Cardiac septum (tissue), 1 donor: Measurements from ENCODE around the gene STAM. TPM values are rescaled to one million over a fixed set of nuclear protein-coding genes. Genes with fewer than 3 reads are reported as not detected.
"Not testable (repeated sequence)": the region's sequence is repeated elsewhere in the genome, so short reads cannot be mapped to it uniquely, and the experiment has no call there.

ENCODE experiments used
- DNase-seq: peaks from one replicate; pipeline ENCODE4 v3.0.0-alpha.2; 2020; ENCODE audit warnings: low spot score
- intact Hi-C: fragments of 100-400 bp; cut with DNase I; formaldehyde crosslinking; loops from one replicate; pipeline ENCODE4 v1.14.0; 2022
- total RNA-seq: library from RNA; stranded (reverse); fragmentation: NEBNext Ultra II Directional; extraction: Animal tissue kit (Norgen Biotek cat#: 25700); gene quantifications from one replicate; pipeline ENCODE4 v1.2.1, GENCODE V29; 2021
- donor health status: DM: no; HTN: no; CAD: no.

STAM gene
- total RNA-seq, 1 donor from 2014 or later, result 40.8 TPM

GRCh38 chr10:17712717-17713471 lies 68.9 kb downstream of the STAM start:
- no peak for DNase-seq
- intact Hi-C loops, result no loop called here

- intact Hi-C loops, result no loop called here
- no peak for DNase-seq
Observed at GRCh38 chr10:17713758-17714157, 69.8 kb downstream of the STAM start.

- intact Hi-C loops, result no loop called here
- no peak for DNase-seq
Observed at GRCh38 chr10:17716161-17716560, 72.2 kb downstream of the STAM start.

- intact Hi-C loops, DNase-seq: not testable (repeated sequence)
Observed at GRCh38 chr10:17722317-17723014, 78.5 kb downstream of the STAM start.

GRCh38 chr10:17725703-17726102 lies 81.8 kb downstream of the STAM start:
- DNase-seq, result no peak
- intact Hi-C loops, result no loop called here

GRCh38 chr10:17729630-17730029 lies 85.7 kb downstream of the STAM start:
- no peak for DNase-seq
- intact Hi-C loops, result loop anchor here (10.0 kb wide), 2 partner anchors 85 to 485 kb away; partner anchors contain the start of gene STAM

GRCh38 chr10:17730667-17731066 lies 86.7 kb downstream of the STAM start:
- intact Hi-C loops, result loop anchor here (10.0 kb wide), 2 partner anchors 86 to 484 kb away; partner anchors contain the start of gene STAM
- DNase-seq, result no peak

GRCh38 chr10:17731331-17732020 lies 87.5 kb downstream of the STAM start:
- DNase-seq, result no peak
- intact Hi-C loops, result loop anchor here (10.0 kb wide), 2 partner anchors 87 to 483 kb away; partner anchors contain the start of gene STAM

- intact Hi-C loops, result loop anchor here (10.0 kb wide), 2 partner anchors 89 to 481 kb away; partner anchors contain the start of gene STAM
- no peak for DNase-seq
Observed at GRCh38 chr10:17733620-17734019, 89.7 kb downstream of the STAM start.

GRCh38 chr10:17734432-17735080 lies 90.6 kb downstream of the STAM start:
- intact Hi-C loops, result loop anchor here (10.0 kb wide), 2 partner anchors 90 to 480 kb away; partner anchors contain the start of gene STAM

GRCh38 chr10:17735166-17735941 lies 91.4 kb downstream of the STAM start:
- intact Hi-C loops, result loop anchor here (10.0 kb wide), 2 partner anchors 91 to 479 kb away; partner anchors contain the start of gene STAM
- DNase-seq, result no peak

More at GRCh38 chr10:17734432-17735080, 90.6 kb downstream of the STAM start:
- no peak for DNase-seq

- intact Hi-C loops, result loop anchor here (2.0 to 10.0 kb wide), 3 partner anchors 91 to 479 kb away; partner anchors contain the start of genes HACD1 and STAM
- no peak for DNase-seq
Observed at GRCh38 chr10:17736223-17736622, 92.3 kb downstream of the STAM start.

- intact Hi-C loops, result loop anchor here (2.0 to 10.0 kb wide), 3 partner anchors 92 to 478 kb away; partner anchors contain the start of genes HACD1 and STAM
- DNase-seq, result no peak
Observed at GRCh38 chr10:17737027-17737965, 93.3 kb downstream of the STAM start.

GRCh38 chr10:17740668-17741067 lies 96.7 kb downstream of the STAM start:
- intact Hi-C loops, result no loop called here
- no peak for DNase-seq

- intact Hi-C loops, result loop anchor here (2.0 kb wide), 1 partner anchor 136 kb away; no protein-coding TSS in a partner anchor
Observed at GRCh38 chr10:17742918-17743317, 99.0 kb downstream of the STAM start.

GRCh38 chr10:17743437-17743836 lies 99.5 kb downstream of the STAM start:
- intact Hi-C loops, result loop anchor here (2.0 kb wide), 1 partner anchor 137 kb away; no protein-coding TSS in a partner anchor
- no peak for DNase-seq

More at GRCh38 chr10:17742918-17743317, 99.0 kb downstream of the STAM start:
- DNase-seq, result no peak

- no peak for DNase-seq
- intact Hi-C loops, result no loop called here
Observed at GRCh38 chr10:17744341-17744861, 100.5 kb downstream of the STAM start.
